H9 (cell line): ENCODE results near the gene NKAIN1. TPM values are rescaled to one million over a fixed set of nuclear protein-coding genes. Genes with fewer than 3 reads are reported as not detected.

Source experiments
- DNase-seq: peaks from one replicate; pipeline ENCODE4 v3.0.0-alpha.2; 2017
- H2AFZ ChIP-seq: one replicate; pipeline ENCODE4 v1.6.1; 2013; ENCODE audit warnings: mild to moderate bottlenecking, low read length, control low read depth, moderate library complexity
- H2AK5ac ChIP-seq: 2 replicates; pipeline ENCODE4 v1.6.1; 2013; ENCODE audit warnings: low read length, control low read depth, mixed read lengths; ENCODE audit not compliant: insufficient read length
- H2BK120ac ChIP-seq: one replicate; pipeline ENCODE4 v1.6.1; 2013; ENCODE audit warnings: low read depth, mild to moderate bottlenecking, low read length, control low read depth, inconsistent platforms; ENCODE audit not compliant: poor library complexity, severe bottlenecking
- H2BK12ac ChIP-seq: 2 replicates; pipeline ENCODE4 v1.6.1; 2013; ENCODE audit warnings: low read length, control low read depth, mixed read lengths, low read depth; ENCODE audit not compliant: insufficient read length
- H2BK15ac ChIP-seq: 2 replicates; pipeline ENCODE4 v1.6.1; 2013; ENCODE audit warnings: low read depth, low read length, control low read depth
- H2BK20ac ChIP-seq: one replicate; pipeline ENCODE4 v1.6.1; 2013; ENCODE audit warnings: low read depth, mild to moderate bottlenecking, low read length, control low read depth, inconsistent platforms; ENCODE audit not compliant: poor library complexity, severe bottlenecking
- H2BK5ac ChIP-seq: 2 replicates; pipeline ENCODE4 v1.6.1; 2013; ENCODE audit warnings: low read length, control low read depth, mixed read lengths; ENCODE audit not compliant: insufficient read length
- H3K14ac ChIP-seq: 2 replicates; pipeline ENCODE4 v1.6.1; 2013; ENCODE audit warnings: low read length, control low read depth; ENCODE audit not compliant: insufficient read depth
- H3K18ac ChIP-seq: 2 replicates; pipeline ENCODE4 v1.6.1; 2013; ENCODE audit warnings: low read depth, mild to moderate bottlenecking, mixed read lengths, low read length, control low read depth; ENCODE audit not compliant: insufficient read length
- H3K23ac ChIP-seq: 2 replicates; pipeline ENCODE4 v1.6.1; 2013; ENCODE audit warnings: low read length, control low read depth, mixed read lengths, low read depth; ENCODE audit not compliant: insufficient read length
- H3K23me2 ChIP-seq: 2 replicates; pipeline ENCODE4 v1.6.1; 2013; ENCODE audit warnings: low read depth, mild to moderate bottlenecking, mixed read lengths, low read length, control low read depth; ENCODE audit not compliant: insufficient read length, poor library complexity, severe bottlenecking
- H3K27ac ChIP-seq: 2 replicates; pipeline ENCODE4 v1.5.1; 2013; ENCODE audit warnings: low read length, control low read depth, mixed read lengths, low read depth; ENCODE audit not compliant: insufficient read length
- H3K27me3 ChIP-seq: 2 replicates; pipeline ENCODE4 v1.6.1; 2013; ENCODE audit warnings: low read length, control low read depth, inconsistent platforms; ENCODE audit not compliant: insufficient read depth
- H3K4ac ChIP-seq: 2 replicates; pipeline ENCODE4 v1.6.1; 2013; ENCODE audit warnings: low read depth, mild to moderate bottlenecking, control low read depth, inconsistent platforms, low read length, moderate library complexity
- H3K4me1 ChIP-seq: 2 replicates; pipeline ENCODE4 v1.6.1; 2013; ENCODE audit warnings: low read length, control low read depth, inconsistent platforms; ENCODE audit not compliant: insufficient read depth
- H3K4me2 ChIP-seq: 2 replicates; pipeline ENCODE4 v1.6.1; 2013; ENCODE audit warnings: low read length, control low read depth, mixed read lengths; ENCODE audit not compliant: insufficient read length, insufficient read depth
- H3K56ac ChIP-seq: 2 replicates; pipeline ENCODE4 v1.6.1; 2013; ENCODE audit warnings: low read depth, mild to moderate bottlenecking, mixed read lengths, low read length, control low read depth; ENCODE audit not compliant: insufficient read length
- H3K79me1 ChIP-seq: 2 replicates; pipeline ENCODE4 v1.6.1; 2013; ENCODE audit warnings: low read depth, mild to moderate bottlenecking, moderate library complexity, low read length, control low read depth, inconsistent platforms; ENCODE audit not compliant: insufficient read depth, poor library complexity, severe bottlenecking
- H3K79me2 ChIP-seq: 2 replicates; pipeline ENCODE4 v1.6.1; 2013; ENCODE audit warnings: low read length, control low read depth, inconsistent platforms; ENCODE audit not compliant: insufficient read depth
- H3K9ac ChIP-seq: 2 replicates; pipeline ENCODE4 v1.6.1; 2013; ENCODE audit warnings: low read length, control low read depth, mixed read lengths; ENCODE audit not compliant: insufficient read length; ENCODE audit errors: extremely low read depth
- H3K9me3 ChIP-seq: one replicate; pipeline ENCODE4 v1.6.1; 2013; ENCODE audit warnings: low read depth, low read length, inconsistent platforms; ENCODE audit not compliant: control insufficient read depth
- H3T11ph ChIP-seq: one replicate; pipeline ENCODE4 v1.6.1; 2013; ENCODE audit warnings: mild to moderate bottlenecking, low read length, control low read depth, inconsistent platforms
- H4K20me1 ChIP-seq: one replicate; pipeline ENCODE4 v1.6.1; 2013; ENCODE audit not compliant: control insufficient read depth, insufficient read length, insufficient read depth
- H4K5ac ChIP-seq: 2 replicates; pipeline ENCODE4 v1.6.1; 2013; ENCODE audit warnings: low read depth, mild to moderate bottlenecking, mixed read lengths, low read length, control low read depth; ENCODE audit not compliant: insufficient read length
- H4K8ac ChIP-seq: replicated peaks from 2 replicates; pipeline ENCODE4 v1.6.1; 2013; ENCODE audit warnings: low read length, control low read depth, mixed read lengths, low read depth; ENCODE audit not compliant: insufficient read length
- H4K91ac ChIP-seq: 2 replicates; pipeline ENCODE4 v1.6.1; 2013; ENCODE audit warnings: low read depth, mild to moderate bottlenecking, moderate library complexity, mixed read lengths, low read length, control low read depth; ENCODE audit not compliant: insufficient read length
- H3K27ac Mint-ChIP-seq, 3 experiments: 2 replicates in 2 of 3; 3 replicates in 1 of 3; pipeline ENCODE4 v1.8.0; 2020 to 2021; ENCODE audit warnings: mixed read lengths in 3 of 3, mild to moderate bottlenecking in 1 of 3, moderate library complexity in 1 of 3
- H3K27me3 Mint-ChIP-seq: 2 replicates; pipeline ENCODE4 v1.8.0; 2021; ENCODE audit warnings: low read depth, mild to moderate bottlenecking, moderate library complexity, mixed read lengths
- H3K36me3 Mint-ChIP-seq, 3 experiments: 2 replicates in 2 of 3; 3 replicates in 1 of 3; pipeline ENCODE4 v1.8.0; 2020 to 2021; ENCODE audit warnings: low read depth in 3 of 3, mixed read lengths in 3 of 3; ENCODE audit not compliant: insufficient read depth in 1 of 3
- H3K4me1 Mint-ChIP-seq, 2 experiments: 2 replicates each; pipeline ENCODE4 v1.8.0; 2020; ENCODE audit warnings: mixed read lengths in 2 of 2
- H3K4me3 Mint-ChIP-seq, 2 experiments: 2 replicates in 1 of 2; 3 replicates in 1 of 2; pipeline ENCODE4 v1.8.0; 2020 to 2021; ENCODE audit warnings: mild to moderate bottlenecking in 2 of 2, mixed read lengths in 2 of 2, moderate library complexity in 1 of 2
- H3K9me3 Mint-ChIP-seq, 2 experiments: 2 replicates in 1 of 2; 3 replicates in 1 of 2; pipeline ENCODE4 v1.8.0; 2020; ENCODE audit warnings: mild to moderate bottlenecking in 2 of 2, mixed read lengths in 2 of 2, moderate library complexity in 1 of 2
- WGBS: extraction: QIAGEN DNeasy Blood & Tissue Kit; methylation state at CpG from one replicate; pipeline ENCODE4 v1.1.7; 2013; ENCODE audit warnings: missing lambda C conversion rate, low lambda C conversion rate, mixed read lengths; ENCODE audit not compliant: insufficient read length; ENCODE audit errors: extremely low coverage; 5-methylcytosine and 5-hydroxymethylcytosine counted together
- total RNA-seq: library from RNA; stranded (reverse); gene quantifications from 2 replicates; pipeline ENCODE4 v1.2.1, GENCODE V29; 2021
- TF ChIP-seq, protein P1 (sequence below): fragments of 200-600 bp; sonication (generic); conservative IDR thresholded peaks from 3 replicates; pipeline ENCODE4 v1.8.0; 2021; ENCODE audit warnings: antibody characterized with exemption, mild to moderate bottlenecking

The NKAIN1 gene
- total RNA-seq, 1 experiment from 2014 or later, result 25.6 TPM

- no peak overlapping the region for H2BK5ac ChIP-seq
- no peak overlapping the region for H3K23ac ChIP-seq
- H2BK120ac ChIP-seq, result no peak overlapping the region
- Mint-ChIP-seq H3K27ac (no peak overlapping the region; a peak in 1 of 7 replicates), H3K9me3 (no peaks in the 10 kb centered on the region), H3K4me3 (no peak overlapping the region), H3K4me1 (peaks cover 13 to 14% of the 10 kb centered on the region in 2 experiments), H3K36me3 (no peaks in the 10 kb centered on the region), H3K27me3 (no peaks in the 10 kb centered on the region)
- DNase-seq, result no peak
- H3K27me3 ChIP-seq, result no peaks in the 10 kb centered on the region
- H4K91ac ChIP-seq, result no peak overlapping the region
- no peaks in the 10 kb centered on the region; the same call in 1 of the 2 replicates for H3K4me1 ChIP-seq
- H2AFZ ChIP-seq, result no peak overlapping the region
- H2BK12ac ChIP-seq, result no peak overlapping the region
- no peaks in the 10 kb centered on the region for H3K79me1 ChIP-seq
- TF ChIP-seq, protein P1, sequence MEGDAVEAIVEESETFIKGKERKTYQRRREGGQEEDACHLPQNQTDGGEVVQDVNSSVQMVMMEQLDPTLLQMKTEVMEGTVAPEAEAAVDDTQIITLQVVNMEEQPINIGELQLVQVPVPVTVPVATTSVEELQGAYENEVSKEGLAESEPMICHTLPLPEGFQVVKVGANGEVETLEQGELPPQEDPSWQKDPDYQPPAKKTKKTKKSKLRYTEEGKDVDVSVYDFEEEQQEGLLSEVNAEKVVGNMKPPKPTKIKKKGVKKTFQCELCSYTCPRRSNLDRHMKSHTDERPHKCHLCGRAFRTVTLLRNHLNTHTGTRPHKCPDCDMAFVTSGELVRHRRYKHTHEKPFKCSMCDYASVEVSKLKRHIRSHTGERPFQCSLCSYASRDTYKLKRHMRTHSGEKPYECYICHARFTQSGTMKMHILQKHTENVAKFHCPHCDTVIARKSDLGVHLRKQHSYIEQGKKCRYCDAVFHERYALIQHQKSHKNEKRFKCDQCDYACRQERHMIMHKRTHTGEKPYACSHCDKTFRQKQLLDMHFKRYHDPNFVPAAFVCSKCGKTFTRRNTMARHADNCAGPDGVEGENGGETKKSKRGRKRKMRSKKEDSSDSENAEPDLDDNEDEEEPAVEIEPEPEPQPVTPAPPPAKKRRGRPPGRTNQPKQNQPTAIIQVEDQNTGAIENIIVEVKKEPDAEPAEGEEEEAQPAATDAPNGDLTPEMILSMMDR, result no peak
- no peak overlapping the region for H3K18ac ChIP-seq
- no peak overlapping the region for H3K14ac ChIP-seq
- H3K9me3 ChIP-seq, result no peaks in the 10 kb centered on the region
- H3K79me2 ChIP-seq, result no peaks in the 10 kb centered on the region; the same call in 1 of the 2 replicates
- no peak overlapping the region for H4K8ac ChIP-seq
- no peak overlapping the region for H4K5ac ChIP-seq
- no peak overlapping the region for H3K27ac ChIP-seq
- no peak overlapping the region for H3K56ac ChIP-seq
- no CpG with 5 or more reads among the region's 9 CpGs for WGBS
- no peak overlapping the region for H2BK20ac ChIP-seq
- no peaks in the 10 kb centered on the region for H4K20me1 ChIP-seq
- no peak overlapping the region for H3K4ac ChIP-seq
- no peak overlapping the region for H2AK5ac ChIP-seq
- no peak overlapping the region for H3K9ac ChIP-seq
- no peak overlapping the region for H3K4me2 ChIP-seq
- H3T11ph ChIP-seq, result no peak overlapping the region
- H3K23me2 ChIP-seq, result no peaks in the 10 kb centered on the region
- no peak overlapping the region for H2BK15ac ChIP-seq
These were observed 15.6 kb downstream of the NKAIN1 start for GRCh38 chr1:31224068-31224467.
